Ascending aorta (tissue), 2 donors: ENCODE measurements around the gene VDR. TPM values are rescaled to one million over a fixed set of nuclear protein-coding genes. Genes with fewer than 3 reads are reported as not detected.

Experiments used
- DNase-seq, 2 donors: peaks; one replicate each; pipeline ENCODE4 v3.0.0-alpha.2; 2019; ENCODE audit warnings: low spot score in 2 of 2
- H3K27ac ChIP-seq, 2 donors: fragments of 200-600 bp; sonication (generic); one replicate each; pipeline ENCODE4 v1.5.1; 2016 to 2017; ENCODE audit warnings: mild to moderate bottlenecking in 1 of 2
- H3K27me3 ChIP-seq: fragments of 200-600 bp; sonication (generic); one replicate; pipeline ENCODE4 v1.5.1; 2017
- H3K36me3 ChIP-seq, 2 donors: fragments of 200-600 bp; sonication (generic); one replicate each; pipeline ENCODE4 v1.5.1; 2016
- H3K4me1 ChIP-seq, 2 donors: fragments of 200-600 bp; sonication (generic); one replicate each; pipeline ENCODE4 v1.5.1; 2016 to 2017; ENCODE audit warnings: mild to moderate bottlenecking in 1 of 2
- H3K4me3 ChIP-seq, 2 donors: fragments of 200-600 bp; sonication (generic); one replicate each; pipeline ENCODE4 v1.5.1; 2016 to 2017; ENCODE audit warnings: mild to moderate bottlenecking in 1 of 2
- H3K9me3 ChIP-seq, 2 donors: fragments of 200-600 bp; sonication (generic); one replicate each; pipeline ENCODE4 v1.5.1; 2016
- CTCF ChIP-seq, 3 experiments: fragments of 200-600 bp in 2 of 3; fragments of 450-650 bp in 1 of 3; sonication (generic) in 2 of 3; IDR thresholded peaks; one replicate each; pipeline ENCODE4 v1.5.1; 2016 to 2019; ENCODE audit warnings: antibody characterized with exemption in 3 of 3, mild to moderate bottlenecking in 1 of 3, moderate library complexity in 1 of 3
- intact Hi-C: fragments of 100-400 bp; cut with DNase I; formaldehyde crosslinking; loops from one replicate; pipeline ENCODE4 v1.15.1; 2023
- total RNA-seq: library from RNA; depleted of rRNA; stranded (reverse); fragments of >200 nt; gene quantifications from one replicate; pipeline ENCODE4 v1.1.0, GENCODE V29; 2016

Gene VDR
- total RNA-seq, 1 donor from 2014 or later, result 13.1 TPM

- no peak overlapping the region for H3K4me3 ChIP-seq
Observed at GRCh38 chr12:47885566-47885965, 19.2 kb downstream of the VDR start.

GRCh38 chr12:47885012-47885501 lies 19.7 kb downstream of the VDR start:
- Histone ChIP-seq H3K9me3 (no peaks in the 10 kb centered on the region), H3K27ac (no peak overlapping the region), H3K27me3 (no peaks in the 10 kb centered on the region), H3K4me3 (no peak overlapping the region), H3K36me3 (no peaks in the 10 kb centered on the region), H3K4me1 (no peaks in the 10 kb centered on the region)
- intact Hi-C loops, result no loop called here
- no peak for TF ChIP-seq CTCF (IDR thresholded peaks at IDR 0.05)
- no peak for DNase-seq

More at GRCh38 chr12:47885566-47885965, 19.2 kb downstream of the VDR start:
- Histone ChIP-seq H3K27me3 (no peaks in the 10 kb centered on the region), H3K27ac (no peak overlapping the region), H3K36me3 (no peaks in the 10 kb centered on the region), H3K4me1 (no peaks in the 10 kb centered on the region), H3K9me3 (no peaks in the 10 kb centered on the region)
- intact Hi-C loops, result no loop called here
- DNase-seq, result no peak
- TF ChIP-seq CTCF (IDR thresholded peaks at IDR 0.05), result no peak

GRCh38 chr12:47884501-47884900 lies 20.3 kb downstream of the VDR start:
- Histone ChIP-seq H3K9me3 (no peaks in the 10 kb centered on the region), H3K4me3 (no peak overlapping the region), H3K4me1 (no peaks in the 10 kb centered on the region), H3K27me3 (no peaks in the 10 kb centered on the region), H3K27ac (no peak overlapping the region), H3K36me3 (no peaks in the 10 kb centered on the region)
- no peak for DNase-seq
- no peak for TF ChIP-seq CTCF (IDR thresholded peaks at IDR 0.05)
- intact Hi-C loops, result no loop called here

- TF ChIP-seq CTCF (IDR thresholded peaks at IDR 0.05), result no peak
- no peak for DNase-seq
- Histone ChIP-seq H3K9me3 (no peaks in the 10 kb centered on the region), H3K36me3 (peaks cover under 1% of the 10 kb centered on the region in 2 donors), H3K27ac (no peak overlapping the region), H3K4me3 (no peak overlapping the region), H3K4me1 (no peaks in the 10 kb centered on the region), H3K27me3 (no peaks in the 10 kb centered on the region)
- intact Hi-C loops, result no loop called here
Observed at GRCh38 chr12:47883663-47884195, 21.1 kb downstream of the VDR start.

GRCh38 chr12:47882781-47883546 lies 21.8 kb downstream of the VDR start:
- H3K36me3 ChIP-seq, result peaks cover 4 to 8% of the 10 kb centered on the region in 2 donors
- DNase-seq, result no peak
- no peak overlapping the region for H3K4me3 ChIP-seq
- H3K27me3 ChIP-seq, result no peaks in the 10 kb centered on the region
- no peak overlapping the region for H3K27ac ChIP-seq
- no peak for TF ChIP-seq CTCF (IDR thresholded peaks at IDR 0.05)
- no peaks in the 10 kb centered on the region for H3K4me1 ChIP-seq
- H3K9me3 ChIP-seq, result no peaks in the 10 kb centered on the region
- intact Hi-C loops, result no loop called here
